Upper lobe of left lung (tissue), 4 donors: ENCODE data around the gene ALPG.

Source experiments
- CTCF ChIP-seq, 6 experiments: fragments of 450-650 bp in 4 of 6; fragments of 200-600 bp in 2 of 6; sonication (generic) in 2 of 6; IDR thresholded peaks; one replicate each; pipeline ENCODE4 v1.5.1; 2016 to 2019; ENCODE audit warnings: antibody characterized with exemption in 6 of 6
- POLR2A ChIP-seq, 4 donors: fragments of 450-650 bp; IDR thresholded peaks; one replicate each; pipeline ENCODE4 v1.5.1; 2016 to 2017; ENCODE audit warnings: antibody characterized with exemption in 4 of 4, mild to moderate bottlenecking in 2 of 4
- POLR2AphosphoS5 ChIP-seq, 2 donors: sonication (generic); formaldehyde crosslinking; IDR thresholded peaks; one replicate each; pipeline ENCODE4 v1.5.1; 2017; ENCODE audit warnings: antibody characterized with exemption in 2 of 2

DNA sequence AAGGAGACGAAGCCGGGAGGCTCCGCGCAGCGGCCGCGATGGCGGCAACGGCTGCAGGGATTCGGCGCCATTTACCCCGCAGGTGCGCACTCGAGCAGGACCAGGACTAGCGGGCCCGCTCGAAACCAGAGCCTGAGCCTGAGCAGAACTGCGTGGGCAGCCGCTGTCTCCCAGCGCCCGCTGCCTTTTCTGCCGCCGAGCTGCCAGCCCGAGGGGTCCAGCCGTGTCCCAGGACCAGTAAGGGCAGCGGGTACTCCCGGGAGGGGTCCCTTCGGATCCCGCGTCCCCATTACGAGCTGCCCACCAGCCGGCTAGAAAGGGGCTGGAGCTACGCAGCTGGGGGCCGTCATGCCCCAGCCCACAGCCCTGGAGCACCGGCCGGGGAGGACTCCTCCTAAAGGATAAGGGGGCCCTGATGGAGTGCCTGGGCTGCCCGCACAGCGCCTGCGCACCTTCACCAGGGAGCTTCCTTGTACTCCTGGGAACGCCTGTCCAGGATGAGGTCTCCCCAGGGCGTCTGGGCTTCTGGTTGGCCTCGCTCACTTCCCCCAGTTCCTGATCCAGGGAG lies 18.2 kb upstream of the ALPG start:
- TF ChIP-seq POLR2A (IDR thresholded peaks at IDR 0.05): no peak
- TF ChIP-seq CTCF (IDR thresholded peaks at IDR 0.05): no peak
- no peak for TF ChIP-seq POLR2AphosphoS5 (IDR thresholded peaks at IDR 0.05)
